Tibial nerve (tissue), 4 donors: ENCODE results near the gene IFIH1.

ENCODE experiments used
- EP300 ChIP-seq, 2 donors: sonication (generic); formaldehyde crosslinking; IDR thresholded peaks; one replicate each; pipeline ENCODE4 v1.6.1; 2017; ENCODE audit warnings: antibody characterized with exemption in 2 of 2, mild to moderate bottlenecking in 1 of 2
- TF ChIP-seq, protein P1 (sequence below), 5 experiments: fragments of 200-600 bp in 3 of 5; fragments of 450-650 bp in 2 of 5; sonication (generic) in 3 of 5; IDR thresholded peaks; one replicate each; pipeline ENCODE4 v1.5.1; 2016 to 2019; ENCODE audit warnings: antibody characterized with exemption in 5 of 5, mild to moderate bottlenecking in 3 of 5, moderate library complexity in 2 of 5

DNA sequence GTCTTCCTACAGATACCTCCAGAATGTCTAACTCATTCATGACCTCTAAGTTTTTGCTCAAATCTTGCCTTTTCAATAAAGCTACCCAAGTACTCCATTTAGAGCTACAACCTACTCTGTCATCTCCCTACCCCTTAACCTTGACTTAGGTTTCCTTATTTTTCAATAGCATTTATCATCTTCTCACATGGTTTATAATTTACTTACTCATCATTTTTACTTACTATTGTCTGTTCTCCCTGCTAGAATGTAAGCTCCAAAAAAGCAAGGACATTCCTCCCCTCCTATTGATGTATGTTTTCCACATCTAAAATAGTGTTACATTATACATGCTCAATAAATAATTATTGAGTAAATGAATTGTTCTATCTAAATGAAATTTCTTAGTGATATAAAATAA lies 22.3 kb upstream of the IFIH1 start:
- TF ChIP-seq, protein P1, sequence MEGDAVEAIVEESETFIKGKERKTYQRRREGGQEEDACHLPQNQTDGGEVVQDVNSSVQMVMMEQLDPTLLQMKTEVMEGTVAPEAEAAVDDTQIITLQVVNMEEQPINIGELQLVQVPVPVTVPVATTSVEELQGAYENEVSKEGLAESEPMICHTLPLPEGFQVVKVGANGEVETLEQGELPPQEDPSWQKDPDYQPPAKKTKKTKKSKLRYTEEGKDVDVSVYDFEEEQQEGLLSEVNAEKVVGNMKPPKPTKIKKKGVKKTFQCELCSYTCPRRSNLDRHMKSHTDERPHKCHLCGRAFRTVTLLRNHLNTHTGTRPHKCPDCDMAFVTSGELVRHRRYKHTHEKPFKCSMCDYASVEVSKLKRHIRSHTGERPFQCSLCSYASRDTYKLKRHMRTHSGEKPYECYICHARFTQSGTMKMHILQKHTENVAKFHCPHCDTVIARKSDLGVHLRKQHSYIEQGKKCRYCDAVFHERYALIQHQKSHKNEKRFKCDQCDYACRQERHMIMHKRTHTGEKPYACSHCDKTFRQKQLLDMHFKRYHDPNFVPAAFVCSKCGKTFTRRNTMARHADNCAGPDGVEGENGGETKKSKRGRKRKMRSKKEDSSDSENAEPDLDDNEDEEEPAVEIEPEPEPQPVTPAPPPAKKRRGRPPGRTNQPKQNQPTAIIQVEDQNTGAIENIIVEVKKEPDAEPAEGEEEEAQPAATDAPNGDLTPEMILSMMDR (IDR thresholded peaks at IDR 0.05): no peak
- no peak for TF ChIP-seq EP300 (IDR thresholded peaks at IDR 0.05)
